ENCODE results near the gene MPZL2.
A peak's percentile ranks its signal among the peaks of the same experiment; 100 is the strongest.
"Not testable (repeated sequence)": the region's sequence is repeated elsewhere in the genome, so short reads cannot be mapped to it uniquely, and the experiment has no call there.

Gene MPZL2

DNA sequence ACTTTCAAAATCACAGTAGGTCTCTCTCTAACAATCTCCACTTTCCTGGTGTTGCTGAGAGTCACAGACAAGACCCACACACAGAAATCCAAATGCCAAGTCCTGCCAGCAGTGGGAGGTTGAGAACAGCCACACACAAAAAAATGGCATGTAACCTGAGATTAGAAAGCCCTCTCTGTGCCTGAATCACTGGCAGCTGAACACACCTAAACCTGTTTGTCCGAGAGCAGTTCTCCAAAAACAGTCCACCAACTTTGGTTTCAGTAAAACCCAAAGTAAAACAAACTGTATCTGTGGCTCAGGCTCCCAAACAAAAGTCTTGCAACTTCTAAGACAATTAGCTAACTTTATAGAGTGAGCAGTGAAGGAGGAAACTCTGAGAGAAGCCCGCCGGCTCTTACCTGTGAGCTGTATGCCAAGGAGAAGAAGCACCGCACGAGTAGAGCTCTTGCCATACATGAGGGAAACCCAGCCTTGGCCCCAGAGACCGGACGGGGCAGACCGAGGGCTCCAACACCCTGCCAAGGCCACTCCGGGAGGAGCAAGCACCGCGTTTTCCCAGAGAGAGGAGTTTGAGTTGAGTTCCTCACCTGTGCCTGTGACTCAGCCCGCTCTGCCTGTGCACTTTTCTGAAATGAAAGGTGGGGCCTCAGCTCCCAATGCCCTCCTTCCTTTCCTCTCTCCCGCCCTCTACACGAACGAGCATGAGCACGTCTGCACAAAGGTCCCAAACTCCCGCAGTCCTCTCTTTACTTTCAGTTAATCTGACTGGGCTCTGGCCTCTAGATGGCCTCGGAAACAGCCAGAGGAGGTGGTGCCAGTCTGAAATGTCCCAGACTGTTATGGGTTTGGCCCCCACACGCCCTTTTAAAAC lies at the start of gene MPZL2:
Gene MPZL2, minus strand, starts transcription at position 603 of the 874 bp plus-strand sequence. Its CDS starts 144 bp downstream, at position 459.
- no peak for DNase-seq (ENCODE audit: low read depth in 2 of 2)

DNA sequence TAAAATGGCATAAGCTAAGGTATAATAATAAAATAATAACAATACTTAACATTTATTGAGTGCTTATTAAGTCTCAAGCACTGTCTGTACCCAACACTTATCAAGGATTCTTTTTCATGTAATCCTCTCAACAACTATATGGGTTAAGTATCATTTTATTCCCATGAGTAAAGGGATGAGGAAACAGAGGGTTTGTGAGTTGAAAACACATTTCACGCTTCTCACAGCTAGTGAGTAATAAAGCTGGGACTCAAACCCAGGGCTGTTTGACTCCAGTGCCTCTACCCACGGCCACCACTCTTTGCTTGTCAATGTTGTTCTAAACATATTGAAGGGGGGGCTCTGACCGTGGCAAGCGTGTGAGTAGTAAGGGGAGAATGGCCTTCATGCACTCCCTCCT lies 49.1 kb upstream of the MPZL2 start:
- no peak for DNase-seq (ENCODE audit: low read depth in 2 of 2)

DNA sequence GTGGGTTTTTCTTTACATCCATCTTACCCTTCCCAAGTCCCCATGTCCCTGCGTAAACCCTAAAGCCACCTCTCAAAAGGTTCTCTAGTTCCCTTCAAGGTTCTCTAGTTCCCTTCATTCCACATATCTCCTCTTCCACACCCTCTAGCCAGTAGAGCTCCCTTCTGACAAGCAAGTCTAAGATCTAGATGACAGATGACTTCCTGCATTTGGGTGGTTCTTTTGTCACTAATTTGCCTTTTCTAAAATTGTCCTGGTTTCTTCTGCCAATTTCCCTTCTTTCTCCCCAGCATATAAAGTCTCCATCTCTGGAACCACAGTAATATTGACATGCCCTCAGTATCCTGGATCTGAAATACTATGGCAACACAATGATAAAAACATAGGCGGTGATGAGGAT lies 48.2 kb upstream of the MPZL2 start:
- DNase-seq (ENCODE audit: low read depth in 2 of 2), result no peak

DNA sequence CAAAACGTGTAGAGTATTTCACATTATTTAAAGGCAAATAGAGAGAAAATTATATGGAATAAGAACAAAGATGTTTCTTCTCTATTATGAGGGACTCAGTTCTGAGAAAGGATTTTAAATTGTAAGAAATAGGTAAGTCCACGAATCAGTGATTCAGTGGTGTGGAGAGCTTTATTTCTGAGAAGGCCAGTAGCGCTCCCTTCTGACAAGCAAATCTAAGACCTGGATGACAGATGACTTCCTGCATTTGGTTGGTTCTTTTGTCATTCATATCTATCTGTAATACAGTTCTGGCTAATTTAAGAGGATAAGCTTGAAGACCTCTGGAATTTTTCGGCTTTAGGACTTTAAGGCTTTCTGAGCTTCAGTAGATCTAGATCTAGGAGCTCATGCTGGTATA lies 47.4 kb upstream of the MPZL2 start:
- DNase-seq (ENCODE audit: low read depth in 2 of 2), result no peak

DNA sequence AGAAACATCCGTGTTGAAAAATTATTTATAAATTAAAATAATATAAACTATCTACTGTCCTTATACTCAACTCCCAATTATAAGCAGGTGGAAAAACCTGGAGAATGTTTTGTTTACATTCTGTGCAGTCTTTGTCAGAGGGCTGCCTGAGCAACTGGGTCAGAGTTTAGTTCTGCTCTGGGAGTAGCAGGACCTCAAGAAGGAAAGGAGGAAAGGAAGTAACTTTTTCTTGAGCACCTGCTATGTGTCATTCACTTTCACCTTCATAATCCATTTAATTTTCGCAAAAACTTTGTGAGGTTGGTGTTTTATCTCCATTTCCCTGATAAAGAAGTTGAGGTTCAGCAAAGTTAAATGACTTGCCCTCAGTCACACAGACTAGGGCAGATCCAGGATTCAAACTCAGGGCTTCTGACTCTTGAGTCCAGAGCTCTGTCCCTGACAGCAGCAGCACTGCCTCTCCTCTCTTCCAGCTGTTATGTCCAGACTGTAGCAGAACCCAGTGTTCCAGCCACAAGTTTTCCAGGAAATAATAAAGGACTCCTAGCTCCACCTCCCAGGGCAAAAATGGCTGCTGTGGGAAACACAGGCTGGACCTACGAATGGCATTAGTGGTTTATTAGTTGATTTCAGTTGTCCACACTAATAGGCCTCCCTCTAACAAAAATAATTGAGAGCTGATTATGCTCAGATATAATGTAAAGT lies 46.8 kb upstream of the MPZL2 start:
- no peak for DNase-seq (ENCODE audit: low read depth in 2 of 2)

DNA sequence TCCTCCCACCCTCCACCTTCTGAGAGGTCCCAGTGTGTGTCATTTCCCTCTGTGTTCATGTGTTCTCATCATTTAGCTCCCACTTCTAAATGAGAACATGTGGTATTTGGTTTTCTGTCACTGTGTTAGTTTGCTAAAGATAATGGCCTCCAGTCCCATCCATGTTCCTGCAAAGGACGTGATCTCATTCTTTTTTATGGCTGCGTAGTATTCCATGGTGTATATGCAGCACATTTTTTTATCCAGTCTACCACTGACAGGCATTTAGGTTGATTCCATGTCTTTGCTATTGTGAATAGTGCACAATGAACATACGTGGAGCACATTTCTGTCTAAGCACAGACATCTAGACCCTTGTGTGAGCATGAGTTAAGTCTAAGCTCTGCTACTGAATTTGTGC lies 46.2 kb upstream of the MPZL2 start:
- DNase-seq (ENCODE audit: low read depth in 2 of 2), result no peak

DNA sequence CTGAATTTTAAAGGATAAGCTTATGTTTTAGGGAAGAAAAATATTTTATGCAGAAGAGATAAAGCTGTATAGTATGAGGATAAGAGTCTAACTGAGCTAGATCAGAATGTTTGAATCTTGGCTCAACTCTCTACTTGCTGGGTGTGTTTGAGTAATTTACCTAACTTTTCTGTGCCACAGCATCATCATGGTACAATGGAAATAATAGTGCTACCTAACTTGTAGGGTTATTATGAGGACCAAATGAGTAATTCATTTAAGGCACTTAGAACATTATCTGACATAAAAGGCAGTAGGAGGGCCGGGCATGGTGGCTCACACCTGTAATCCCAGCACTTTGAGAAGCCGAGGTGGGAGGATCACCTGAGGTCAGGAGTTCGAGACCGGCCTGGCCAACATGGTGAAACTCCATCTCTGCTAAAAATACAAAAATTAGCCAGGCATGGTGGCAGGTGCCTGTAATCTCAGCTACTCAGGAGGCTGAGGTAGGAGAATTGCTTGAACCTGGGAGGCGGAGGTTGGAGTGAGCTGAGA lies 45.0 kb upstream of the MPZL2 start:
- DNase-seq (ENCODE audit: low read depth in 2 of 2), result not testable (repeated sequence)

DNA sequence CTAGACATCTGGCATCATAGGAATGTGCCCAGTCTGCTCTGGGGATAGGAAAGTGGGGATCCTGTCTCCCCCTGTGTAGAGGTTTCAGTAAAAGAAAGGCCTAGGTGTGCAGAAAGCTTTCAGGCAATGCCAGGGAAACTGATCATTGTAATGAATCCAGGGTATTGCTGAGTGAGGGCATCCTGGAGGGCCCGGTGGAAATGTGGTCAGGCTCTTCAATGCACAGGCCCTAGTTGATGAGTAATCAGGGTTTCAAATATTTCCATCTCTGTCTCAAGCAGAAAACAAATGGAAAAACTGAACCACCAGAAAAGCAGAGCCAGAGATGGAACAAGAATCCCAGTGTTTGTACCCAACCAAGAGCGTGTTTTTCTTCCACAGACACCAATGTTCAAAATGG lies 42.5 kb upstream of the MPZL2 start:
- DNase-seq (ENCODE audit: low read depth in 2 of 2), result peak; percentile 45 to 48

DNA sequence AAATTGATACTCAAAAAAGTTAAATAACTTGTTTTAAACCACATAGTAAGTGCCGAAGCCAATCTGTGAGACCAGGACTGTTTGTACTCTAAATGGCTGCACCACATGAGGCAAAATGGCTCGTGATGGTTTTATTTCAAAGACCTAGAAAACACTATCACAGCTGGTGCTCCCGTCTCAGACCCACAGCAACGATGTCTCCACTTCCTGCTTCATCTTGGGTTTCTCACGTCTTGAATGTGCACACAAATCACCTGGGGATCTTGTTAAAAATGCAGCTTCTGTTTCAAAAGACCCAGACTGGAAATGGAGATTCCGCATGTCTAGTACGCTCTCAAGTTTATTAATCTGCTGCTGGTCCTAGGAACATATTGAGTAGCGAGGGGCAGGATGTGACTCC lies 41.6 kb upstream of the MPZL2 start:
- no peak for DNase-seq (ENCODE audit: low read depth in 2 of 2)

DNA sequence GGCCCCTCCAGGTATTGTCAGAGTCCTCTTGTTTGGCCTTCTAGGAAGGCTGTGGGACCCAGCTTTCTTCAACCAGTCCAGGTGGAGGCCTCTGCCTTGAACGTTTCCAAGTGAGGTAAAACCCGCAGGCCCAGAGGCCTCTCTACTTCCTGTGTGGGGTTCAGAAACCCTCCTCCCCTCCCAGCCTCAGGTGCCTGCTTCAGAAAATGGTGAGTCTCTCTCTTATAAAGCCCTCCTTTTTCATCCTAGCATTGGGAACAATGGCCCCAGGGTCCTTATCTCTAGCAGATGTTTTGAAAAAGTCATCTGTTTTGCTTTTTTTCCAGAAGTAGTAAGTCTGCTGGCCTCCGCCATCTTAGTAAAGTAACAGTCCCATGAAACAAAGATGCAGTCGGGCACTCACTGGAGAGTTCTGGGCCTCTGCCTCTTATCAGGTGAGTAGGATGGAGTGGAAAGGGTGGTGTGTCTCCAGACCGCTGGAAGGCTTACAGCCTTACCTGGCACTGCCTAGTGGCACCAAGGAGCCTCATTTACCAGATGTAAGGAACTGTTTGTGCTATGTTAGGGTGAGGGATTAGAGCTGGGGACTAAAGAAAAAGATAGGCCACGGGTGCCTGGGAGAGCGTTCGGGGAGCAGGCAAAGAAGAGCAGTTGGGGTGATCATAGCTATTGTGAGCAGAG lies 40.6 kb upstream of the MPZL2 start, which contains the start of gene CD3E:
Gene CD3E, plus strand, starts transcription at position 163 of the 681 bp plus-strand sequence. Its CDS starts 223 bp downstream, at position 386.
- DNase-seq (ENCODE audit: low read depth in 2 of 2), result peak; percentile 55 to 63

DNA sequence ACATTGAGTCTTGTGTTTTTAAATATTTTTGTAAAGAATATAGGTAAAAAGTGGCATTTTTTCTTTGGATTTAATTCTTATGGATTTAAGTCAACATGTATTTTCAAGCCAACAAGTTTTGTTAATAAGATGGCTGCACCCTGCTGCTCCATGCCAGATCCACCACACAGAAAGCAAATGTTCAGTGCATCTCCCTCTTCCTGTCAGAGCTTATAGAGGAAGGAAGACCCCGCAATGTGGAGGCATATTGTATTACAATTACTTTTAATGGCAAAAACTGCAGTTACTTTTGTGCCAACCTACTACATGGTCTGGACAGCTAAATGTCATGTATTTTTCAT lies 40.1 kb upstream of the MPZL2 start:
- no peak for DNase-seq (ENCODE audit: low read depth in 2 of 2)

DNA sequence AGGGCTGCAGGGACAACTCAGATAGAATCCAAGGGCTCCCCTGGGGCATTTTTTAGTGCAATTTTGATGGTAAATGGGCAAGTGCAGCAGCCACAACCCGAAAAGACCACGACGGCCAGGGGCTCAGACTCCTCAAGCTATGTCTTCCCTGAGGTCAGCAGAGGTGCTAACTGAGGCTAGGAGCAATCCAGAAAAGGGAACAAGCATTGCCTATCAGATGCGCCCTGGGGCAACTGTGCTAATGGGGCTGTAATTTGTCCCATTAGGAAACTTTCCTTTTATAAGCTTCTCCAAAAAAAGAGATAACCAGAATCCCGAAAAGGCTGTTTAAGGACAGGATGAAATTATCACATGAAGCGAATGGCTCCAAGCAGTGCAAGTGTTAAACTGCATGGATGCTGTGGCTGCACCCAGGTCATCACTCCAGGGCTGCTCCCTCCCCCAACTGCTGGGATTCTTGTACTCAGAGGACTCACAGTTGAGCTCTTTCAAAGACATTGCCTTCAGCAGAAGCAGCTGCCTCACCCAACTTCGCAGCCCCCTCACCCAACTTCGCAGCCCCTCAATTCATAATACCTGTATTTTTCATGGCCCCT lies 37.6 kb upstream of the MPZL2 start:
- DNase-seq (ENCODE audit: low read depth in 2 of 2), result no peak

DNA sequence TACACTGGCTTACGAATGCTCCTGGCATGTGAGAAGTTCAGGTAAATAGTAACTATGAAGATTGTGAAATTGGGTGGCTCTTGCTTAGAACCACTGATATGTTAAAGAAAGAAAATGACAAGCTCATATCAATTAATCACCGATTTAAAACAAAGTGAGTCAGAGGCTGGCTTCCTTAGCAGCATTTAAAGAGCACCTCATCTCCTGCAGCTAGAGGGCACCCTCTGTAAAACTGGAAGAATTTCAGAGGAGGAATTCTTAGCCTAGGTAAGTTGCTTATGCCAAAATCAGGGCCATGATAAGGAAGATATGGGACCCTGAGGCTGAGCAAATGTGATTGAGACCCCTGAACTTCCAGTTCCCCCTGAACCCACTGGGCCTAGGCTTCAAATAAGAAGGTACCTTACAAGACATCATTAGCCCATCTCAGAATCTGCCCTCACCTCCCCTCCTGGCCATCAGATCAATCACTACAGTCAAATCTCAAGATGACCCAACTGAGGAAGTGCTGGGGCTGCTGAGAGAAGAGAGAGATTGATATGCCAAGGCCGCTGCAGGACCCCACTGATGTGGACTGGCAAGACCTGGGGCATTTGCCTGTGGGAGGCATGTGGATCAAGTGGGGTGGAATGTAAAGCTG lies 31.8 kb upstream of the MPZL2 start:
- DNase-seq (ENCODE audit: low read depth in 2 of 2), result peak in 1 of 2 donors; percentile 22

DNA sequence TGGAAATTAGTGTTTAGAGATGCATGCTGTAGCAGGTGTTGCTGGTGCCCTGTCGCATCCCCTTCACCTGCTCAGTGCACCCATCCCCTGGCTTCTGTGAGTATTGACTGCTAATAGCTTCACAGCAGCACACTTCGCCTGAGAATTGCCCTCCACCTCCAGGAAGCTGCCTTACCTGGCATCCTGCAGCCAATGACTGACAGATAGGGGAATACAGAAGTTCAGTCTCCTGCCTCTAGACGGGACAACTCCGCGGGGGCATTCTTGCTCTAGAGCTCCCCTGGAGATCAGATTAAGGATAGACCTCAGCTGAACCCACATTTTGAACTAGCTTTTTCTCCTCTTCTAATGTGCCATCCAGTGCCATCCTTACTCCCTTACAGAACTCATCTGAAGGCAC lies 31.1 kb upstream of the MPZL2 start:
- no peak for DNase-seq (ENCODE audit: low read depth in 2 of 2)

DNA sequence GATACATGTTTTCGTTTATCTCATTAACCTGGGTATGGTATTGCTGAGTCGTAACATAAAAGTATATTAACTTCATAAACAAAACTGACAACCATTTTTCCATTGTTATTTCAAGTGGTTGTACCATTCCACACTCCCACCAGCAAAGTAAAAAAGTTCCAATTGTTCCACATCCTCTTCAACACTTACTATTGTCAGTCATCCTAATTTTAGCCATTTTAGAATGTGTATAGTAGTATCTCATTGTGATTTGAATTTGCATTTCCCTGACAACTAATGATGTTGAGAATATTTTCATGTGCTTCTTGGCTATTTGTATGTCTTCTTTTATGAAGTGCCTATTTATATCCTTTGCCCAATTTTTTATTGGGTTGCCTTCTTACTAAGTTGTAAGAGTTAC lies 30.0 kb upstream of the MPZL2 start:
- no peak for DNase-seq (ENCODE audit: low read depth in 2 of 2)

DNA sequence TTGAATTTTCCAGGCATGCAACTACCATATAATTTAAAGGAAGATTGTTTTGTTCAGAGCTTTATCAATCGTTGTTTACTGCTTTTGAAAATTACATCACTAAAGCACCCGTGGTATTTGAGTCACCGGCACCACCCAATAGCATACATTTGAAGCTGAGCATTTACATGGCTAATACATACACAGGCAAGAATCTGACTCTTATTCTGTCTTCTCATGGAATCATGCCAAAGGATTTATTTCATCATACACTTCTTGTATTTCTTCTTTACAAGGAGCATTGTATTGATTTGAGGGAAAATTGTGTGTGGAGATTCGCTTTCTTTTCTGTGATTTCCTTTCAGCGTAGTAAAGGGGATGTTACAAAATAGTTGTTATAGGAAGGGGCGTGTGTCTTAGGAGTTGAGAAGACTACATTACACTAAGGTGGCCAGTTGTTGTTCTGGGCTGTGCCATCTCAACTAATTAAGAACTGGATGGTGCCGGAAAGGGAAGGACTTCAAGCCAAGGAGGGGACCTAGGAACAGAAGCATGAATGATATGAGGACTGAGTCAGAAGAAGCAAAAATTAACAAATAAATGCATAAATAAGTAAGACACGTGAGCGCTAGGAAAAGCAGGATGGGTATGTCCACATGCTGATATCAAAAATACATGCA lies 27.5 kb upstream of the MPZL2 start:
- no peak for DNase-seq (ENCODE audit: low read depth in 2 of 2)

DNA sequence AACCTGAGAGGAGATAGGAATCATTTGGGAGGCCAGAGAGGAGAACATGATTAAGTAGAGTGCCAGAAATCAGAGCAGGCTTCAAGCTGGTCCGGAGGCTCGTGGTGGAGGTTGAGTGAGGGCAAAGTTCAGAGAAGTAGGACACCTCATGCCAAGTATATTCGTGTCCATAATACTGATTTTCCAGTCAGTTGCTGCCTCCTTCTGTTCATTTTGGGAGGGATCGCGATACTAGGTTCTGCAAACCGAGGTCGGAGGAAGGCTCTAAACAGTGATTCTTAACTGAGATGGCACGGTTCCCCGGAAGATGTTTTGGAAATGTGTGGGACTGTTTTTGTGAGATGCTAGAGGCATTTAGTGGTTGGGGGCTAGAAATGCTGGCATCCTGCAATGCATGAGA lies 26.8 kb upstream of the MPZL2 start:
- peak in 1 of 2 donors; percentile 35 for DNase-seq (ENCODE audit: low read depth in 2 of 2)

DNA sequence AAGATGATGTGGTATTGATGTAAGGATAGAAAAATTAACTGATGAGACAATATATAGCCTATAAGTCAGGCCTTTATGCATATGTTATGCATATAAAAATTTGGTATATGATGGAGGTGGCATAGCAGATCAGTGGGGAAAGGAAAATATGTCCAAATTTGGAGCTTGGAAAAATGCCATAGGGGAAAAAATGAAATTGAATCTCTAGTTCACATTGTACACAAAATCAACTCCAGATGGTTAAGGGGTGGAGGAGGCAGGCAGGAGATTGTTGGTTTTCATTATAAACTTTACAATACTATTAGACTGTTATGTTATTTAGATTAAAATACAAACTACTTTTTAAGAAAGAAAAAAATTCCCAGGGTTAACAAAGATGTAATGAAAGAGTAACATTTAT lies 25.3 kb upstream of the MPZL2 start:
- no peak for DNase-seq (ENCODE audit: low read depth in 2 of 2)

DNA sequence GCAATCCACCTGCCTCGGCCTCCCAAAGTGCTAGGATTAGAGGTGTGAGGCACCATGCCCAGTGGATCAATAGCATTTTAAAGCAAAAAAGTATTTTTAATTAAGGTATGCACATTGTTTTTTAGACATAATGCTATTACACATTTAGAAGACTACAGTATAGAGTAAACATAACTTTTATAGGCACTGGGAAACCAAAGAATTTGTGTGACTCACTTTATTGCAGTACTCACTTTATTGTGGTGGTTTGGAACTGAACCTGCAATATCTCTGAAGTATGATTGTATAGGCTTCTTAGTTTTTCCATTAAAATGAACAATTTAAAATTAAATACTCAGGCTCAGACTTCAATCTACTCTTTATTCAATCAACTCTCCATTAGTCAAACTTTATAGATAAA lies 22.9 kb upstream of the MPZL2 start:
- DNase-seq (ENCODE audit: low read depth in 2 of 2), result no peak

DNA sequence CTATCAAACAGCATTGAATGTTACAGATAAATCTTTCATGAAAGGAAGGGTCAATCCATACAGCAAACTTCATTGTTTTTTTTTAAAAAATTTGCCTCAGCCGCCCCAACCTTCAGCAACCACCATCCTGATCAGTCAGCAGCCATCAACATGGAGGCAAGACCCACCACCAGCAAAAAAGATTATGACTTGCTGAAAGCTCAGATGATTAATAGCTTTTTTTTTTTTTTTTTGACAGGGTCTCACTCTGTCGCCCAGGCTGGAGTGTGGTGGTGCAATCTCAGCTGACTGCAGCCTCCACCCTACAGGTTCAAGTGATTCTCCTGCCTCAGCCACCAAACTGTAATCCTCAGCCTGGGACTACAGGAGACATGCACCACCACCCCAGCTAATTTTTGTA lies 22.4 kb upstream of the MPZL2 start:
- no peak for DNase-seq (ENCODE audit: low read depth in 2 of 2)

Data from stimulated activated CD4-positive, alpha-beta T cell treated with anti-CD3 and anti-CD28 coated beads, Interleukin-15, amount 100 ng/mL, for 48 hours (primary cell).